NT2/D1 (cell line): ENCODE measurements around the gene TMEM125.

Source experiments
- SUZ12 ChIP-seq: IDR thresholded peaks from 2 replicates; pipeline ENCODE4 v1.6.1; 2011; ENCODE audit not compliant: insufficient read length, insufficient read depth; ENCODE audit errors: extremely low read depth
- YY1 ChIP-seq: IDR thresholded peaks from 2 replicates; pipeline ENCODE4 v1.6.1; 2011; ENCODE audit not compliant: insufficient read length, insufficient read depth
- ZNF274 ChIP-seq: IDR thresholded peaks from 2 replicates; pipeline ENCODE4 v1.6.1; 2011; ENCODE audit warnings: mild to moderate bottlenecking, low read depth, low read length

GRCh38 chr1:43251024-43251423 lies 18.8 kb upstream of the TMEM125 start:
- no peak for TF ChIP-seq ZNF274
- no peak for TF ChIP-seq YY1
- TF ChIP-seq SUZ12, result no peak
